Mammary epithelial cell (primary cell): Measurements from ENCODE around the gene KRT74.

ENCODE experiments used
- CTCF ChIP-seq, 2 donors: IDR thresholded peaks in 1 of 2; conservative IDR thresholded peaks in 1 of 2; 2 replicates each; pipeline ENCODE4 v1.5.1; 2011 to 2012; ENCODE audit warnings: inconsistent platforms in 2 of 2, low read length in 2 of 2, mild to moderate bottlenecking in 2 of 2, control low read depth in 1 of 2, low read depth in 1 of 2; ENCODE audit not compliant: insufficient read depth in 1 of 2; ENCODE audit errors: extremely low read depth in 1 of 2
- EZH2 ChIP-seq: IDR thresholded peaks from 2 replicates; pipeline ENCODE4 v1.6.1; 2012; ENCODE audit warnings: low read length, inconsistent platforms, borderline replicate concordance

DNA sequence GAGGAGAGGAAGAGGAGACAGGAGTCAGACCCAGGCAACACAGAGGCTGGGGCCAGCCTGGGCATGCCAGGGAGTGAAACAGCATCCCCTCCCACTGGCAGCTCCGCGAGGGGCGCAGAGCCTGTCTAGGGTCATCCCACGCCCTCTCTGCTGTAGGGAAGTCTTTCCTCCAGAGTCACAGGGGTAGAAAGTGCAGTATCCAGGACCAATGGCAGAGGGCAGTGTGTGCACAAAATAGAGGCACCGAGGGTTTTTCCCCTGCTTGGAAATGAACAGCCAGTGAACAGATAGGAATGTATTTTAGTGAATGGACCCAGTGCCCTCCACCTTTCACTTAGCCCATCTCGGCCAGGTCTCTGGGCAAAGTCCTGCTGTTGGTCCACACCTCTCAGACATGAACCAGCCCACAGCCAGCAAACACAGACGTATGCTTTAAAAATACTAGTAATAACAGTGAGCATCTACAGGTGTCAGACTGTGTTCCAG lies 9.4 kb upstream of the KRT74 start:
- TF ChIP-seq CTCF (conservative IDR thresholded peaks at IDR 0.05 in 1 of 2, IDR thresholded peaks at IDR 0.05 in 1 of 2; ENCODE audit: extremely low read depth in 1 of 2, insufficient read depth in 1 of 2, low read depth in 1 of 2, low read length in 2 of 2), result peak; percentile 75 to 88
- TF ChIP-seq EZH2, result no peak
